Measurements from ENCODE around the gene SAMD4B. TPM values are rescaled to one million over a fixed set of nuclear protein-coding genes. Genes with fewer than 3 reads are reported as not detected.

SAMD4B gene
- total and polyA plus RNA-seq, 2 of the 8 experiments (the other 6 are each of a cell fraction or from before 2014, with no cell fraction given): 137 to 158 TPM

DNA sequence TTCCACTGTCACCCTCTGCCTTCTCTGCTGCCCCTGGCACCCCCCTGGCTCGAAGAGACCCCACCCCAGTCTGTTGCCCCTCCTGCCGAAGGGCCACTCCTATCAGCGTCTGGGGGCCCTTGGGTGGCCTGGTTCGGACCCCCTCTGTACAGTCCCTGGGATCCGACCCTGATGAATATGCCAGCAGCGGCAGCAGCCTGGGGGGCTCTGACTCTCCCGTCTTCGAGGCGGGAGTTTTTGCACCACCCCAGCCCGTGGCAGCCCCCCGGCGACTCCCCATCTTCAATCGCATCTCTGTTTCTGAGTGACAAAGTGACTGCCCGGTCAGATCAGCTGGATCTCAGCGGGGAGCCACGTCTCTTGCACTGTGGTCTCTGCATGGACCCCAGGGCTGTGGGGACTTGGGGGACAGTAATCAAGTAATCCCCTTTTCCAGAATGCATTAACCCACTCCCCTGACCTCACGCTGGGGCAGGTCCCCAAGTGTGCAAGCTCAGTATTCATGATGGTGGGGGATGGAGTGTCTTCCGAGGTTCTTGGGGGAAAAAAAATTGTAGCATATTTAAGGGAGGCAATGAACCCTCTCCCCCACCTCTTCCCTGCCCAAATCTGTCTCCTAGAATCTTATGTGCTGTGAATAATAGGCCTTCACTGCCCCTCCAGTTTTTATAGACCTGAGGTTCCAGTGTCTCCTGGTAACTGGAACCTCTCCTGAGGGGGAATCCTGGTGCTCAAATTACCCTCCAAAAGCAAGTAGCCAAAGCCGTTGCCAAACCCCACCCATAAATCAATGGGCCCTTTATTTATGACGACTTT lies 66.4 kb downstream of the SAMD4B start:
- no peak overlapping the region for H2AFZ ChIP-seq (ENCODE audit: low read length)
- H3K18ac ChIP-seq (ENCODE audit: extremely low read depth, low read length): no peak overlapping the region
- no peak overlapping the region for H2BK5ac ChIP-seq (ENCODE audit: low read depth, low read length)
- no peak overlapping the region for H4K8ac ChIP-seq (ENCODE audit: extremely low read depth, insufficient read depth, low read length)
- FAIRE-seq (no peak), DNase-seq (ENCODE audit: low read depth in 1 of 2, low spot score in 2 of 2) (peak in 1 of 2 experiments; percentile 49)
- H3K9ac ChIP-seq (replicated peaks in 1 of 4; ENCODE audit: extremely low read depth in 1 of 4, low read depth in 3 of 4, low read length in 3 of 4): no peak overlapping the region
- H3K27me3 ChIP-seq (replicated peaks in 1 of 4; ENCODE audit: control insufficient read depth in 3 of 4, extremely low read depth in 1 of 4, insufficient read depth in 3 of 4, low read length in 3 of 4): no peaks in the 10 kb centered on the region
- POLR2A ChIA-PET (ENCODE audit: partially characterized antibody): interaction anchor here (1.0 to 14.3 kb wide), 16 partner anchors 8 to 143 kb away, joined by 3 to 234 read pairs (median 4); partner anchors contain the start of genes MED29, PAF1, RPS16 and SUPT5H
- H4K20me1 ChIP-seq (replicated peaks in 1 of 2; ENCODE audit: control insufficient read depth in 1 of 2, insufficient read depth in 2 of 2, low read length in 2 of 2): peaks cover 0 to 5% of the 10 kb centered on the region in 2 experiments
- H4K5ac ChIP-seq (ENCODE audit: insufficient read length, low read depth, low read length): no peak overlapping the region
- no peak overlapping the region for H3K4ac ChIP-seq (replicated peaks; ENCODE audit: insufficient read length, low read depth, low read length)
- no peak overlapping the region; the same call in 1 of the 2 replicates for H2BK12ac ChIP-seq (ENCODE audit: low read depth, low read length)
- H3K23ac ChIP-seq (ENCODE audit: insufficient read length): no peak overlapping the region
- no peak overlapping the region for H4K91ac ChIP-seq (replicated peaks; ENCODE audit: insufficient read length, low read length)
- no peak overlapping the region for H2BK20ac ChIP-seq (ENCODE audit: low read length)
- TF ChIP-seq KDM5A (IDR thresholded peaks at IDR 0.05; ENCODE audit: low read length) (no peak), SAP30 (IDR thresholded peaks at IDR 0.05; ENCODE audit: insufficient read depth, insufficient replicate concordance, low read length) (no peak), HDAC2 (IDR thresholded peaks at IDR 0.05; ENCODE audit: borderline replicate concordance in 1 of 2, low read depth in 2 of 2, low read length in 2 of 2) (no peak), RXRA (IDR thresholded peaks at IDR 0.05; ENCODE audit: insufficient read depth, low read depth, low read length) (no peak), CHD1 (IDR thresholded peaks at IDR 0.05; ENCODE audit: low read depth, low read length) (no peak), HDAC6 (IDR thresholded peaks at IDR 0.05; ENCODE audit: low read depth, low read length) (no peak)
- H2BK15ac ChIP-seq (ENCODE audit: low read length): no peak overlapping the region; the same call in 1 of the 2 replicates
- peak overlapping the region; percentile 81 to 84 for H3K4me2 ChIP-seq (ENCODE audit: insufficient read depth in 1 of 2, low read depth in 2 of 2, low read length in 2 of 2)
- H3K79me2 ChIP-seq (ENCODE audit: control insufficient read depth in 1 of 2, insufficient read depth in 2 of 2, low read length in 2 of 2): peaks cover 0 to 20% of the 10 kb centered on the region in 2 experiments; a peak in 1 of 4 replicates
- H3K14ac ChIP-seq (ENCODE audit: insufficient read length): no peak overlapping the region
- H2AK5ac ChIP-seq (ENCODE audit: low read depth, low read length): no peak overlapping the region
- 82% methylated on average over 18 of the region's 20 CpGs; no CpG with 5 or more reads in 1 of the 2 experiments for WGBS, 2 experiments (ENCODE audit: extremely low coverage in 1 of 2, insufficient coverage in 1 of 2, insufficient read length in 1 of 2, insufficient replicate concordance in 2 of 2, low coverage in 1 of 2, low lambda C conversion rate in 2 of 2, missing lambda C conversion rate in 1 of 2)
- peaks cover 0 to 5% (median 0%) of the 10 kb centered on the region in 4 experiments; a peak in 1 of 8 replicates for H3K36me3 ChIP-seq (ENCODE audit: control insufficient read depth in 2 of 4, insufficient read depth in 4 of 4, low read length in 3 of 4)
- H3K9me3 ChIP-seq (ENCODE audit: insufficient read depth in 2 of 2, low read depth in 1 of 2, low read length in 1 of 2): no peaks in the 10 kb centered on the region
- H3K4me3 ChIP-seq (ENCODE audit: extremely low read depth in 1 of 4, insufficient read depth in 2 of 4, low read depth in 3 of 4, low read length in 4 of 4): peak overlapping the region in 2 of 4 experiments; percentile 10 to 97; a peak in 3 of 8 replicates
- peaks cover 17% of the 10 kb centered on the region for H3K23me2 ChIP-seq (ENCODE audit: low read depth, low read length)
- CTCF ChIA-PET (ENCODE audit: partially characterized antibody): interaction anchor here (0.6 to 3.9 kb wide), 5 partner anchors 8 to 52 kb away, joined by 3 to 38 read pairs (median 4); partner anchors contain the start of gene RPS16
- H2BK120ac ChIP-seq (replicated peaks; ENCODE audit: low read depth, low read length): no peak overlapping the region
- no peak overlapping the region for H3K27ac ChIP-seq (ENCODE audit: low read depth, low read length)
- H3K79me1 ChIP-seq (ENCODE audit: low read depth, low read length): no peaks in the 10 kb centered on the region
- H3K56ac ChIP-seq (replicated peaks; ENCODE audit: insufficient read length, low read depth, low read length): no peak overlapping the region
- H3K4me1 ChIP-seq (replicated peaks in 1 of 4; ENCODE audit: control insufficient read depth in 3 of 4, insufficient read depth in 4 of 4, low read length in 3 of 4): peaks cover 10 to 41% (median 21%) of the 10 kb centered on the region in 4 experiments

Measured in H1 (cell line).